Stimulated activated CD4-positive, alpha-beta T cell treated with anti-CD3 and anti-CD28 coated beads, Interleukin-12 subunit alpha, Interleukin-12 subunit beta, amount 100 ng/mL, for 24 hours (primary cell): ENCODE data around the gene TSPAN9.

Experiments used
- DNase-seq, 2 experiments: peaks; one replicate each; pipeline ENCODE4 v3.0.0-alpha.2; 2020; ENCODE audit warnings: low read depth in 2 of 2

Gene TSPAN9

GRCh38 chr12:3101309-3102024 lies 24.3 kb downstream of the TSPAN9 start:
- DNase-seq, result no peak

GRCh38 chr12:3102771-3103410 lies 25.7 kb downstream of the TSPAN9 start:
- DNase-seq, result no peak

GRCh38 chr12:3103806-3104205 lies 26.6 kb downstream of the TSPAN9 start:
- DNase-seq, result no peak

DNA sequence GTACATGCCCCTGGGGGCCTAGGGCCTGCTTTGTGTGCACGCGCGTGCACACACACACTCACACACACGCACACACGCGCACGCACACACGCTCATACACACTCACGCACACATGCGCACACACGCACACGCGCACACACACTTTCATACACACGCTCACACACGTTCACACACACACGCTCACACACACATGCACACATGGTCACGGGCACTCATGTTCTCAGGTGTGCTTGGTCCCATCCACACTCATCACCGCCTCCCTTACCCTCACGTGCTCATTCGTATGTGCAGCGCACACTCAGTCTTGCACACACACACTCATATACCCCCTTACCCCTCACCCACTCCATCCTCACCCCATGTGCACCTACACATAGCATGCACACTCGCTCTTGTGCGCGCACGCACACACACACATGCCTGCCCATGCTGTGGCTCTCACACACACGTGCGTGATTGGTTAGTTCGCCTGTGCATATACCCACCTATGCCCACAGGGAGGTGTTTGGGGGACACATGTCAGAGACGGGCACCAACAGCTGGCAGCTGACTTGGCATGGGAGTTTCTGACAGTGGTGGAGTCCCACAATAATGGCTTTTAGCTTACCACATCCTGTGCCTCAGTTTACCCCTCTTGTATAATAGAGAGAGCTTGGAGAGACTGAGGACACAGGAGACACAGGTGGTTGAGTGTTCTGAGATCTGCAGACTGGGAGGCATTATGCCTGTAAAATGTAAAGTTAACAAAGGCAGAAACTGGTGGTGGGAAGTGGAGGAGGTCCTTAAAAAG lies 28.7 kb downstream of the TSPAN9 start:
- DNase-seq, result no peak

GRCh38 chr12:3106579-3106978 lies 29.4 kb downstream of the TSPAN9 start:
- no peak for DNase-seq

DNA sequence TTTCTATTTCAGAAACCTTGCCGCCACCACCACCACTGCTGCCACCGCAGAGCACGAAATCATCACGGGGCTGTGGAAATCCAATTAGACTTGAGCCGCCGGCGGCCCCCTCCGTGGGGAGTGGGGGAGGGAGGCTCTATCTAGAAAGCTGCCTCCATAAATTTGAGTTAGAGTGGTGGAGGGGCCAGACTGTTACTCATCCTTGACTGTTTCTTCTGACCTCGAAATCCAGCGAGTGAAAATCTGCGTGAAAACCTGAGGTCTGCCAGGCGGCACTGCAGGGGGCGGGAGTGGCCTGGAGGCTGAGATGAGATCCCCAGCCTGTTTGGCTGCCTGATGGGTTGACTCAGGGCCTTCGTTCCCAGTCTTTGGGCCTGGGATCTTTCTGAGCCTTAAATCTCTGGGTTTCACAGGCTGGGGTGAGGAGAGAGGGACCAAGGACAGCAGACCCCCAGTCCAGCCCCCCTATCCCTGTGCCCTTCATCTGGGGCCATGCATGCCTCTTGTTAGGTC lies 29.9 kb downstream of the TSPAN9 start:
- no peak for DNase-seq

- DNase-seq, result no peak
Observed at GRCh38 chr12:3107954-3108353, 30.8 kb downstream of the TSPAN9 start.

GRCh38 chr12:3110578-3110977 lies 33.4 kb downstream of the TSPAN9 start:
- no peak for DNase-seq

DNA sequence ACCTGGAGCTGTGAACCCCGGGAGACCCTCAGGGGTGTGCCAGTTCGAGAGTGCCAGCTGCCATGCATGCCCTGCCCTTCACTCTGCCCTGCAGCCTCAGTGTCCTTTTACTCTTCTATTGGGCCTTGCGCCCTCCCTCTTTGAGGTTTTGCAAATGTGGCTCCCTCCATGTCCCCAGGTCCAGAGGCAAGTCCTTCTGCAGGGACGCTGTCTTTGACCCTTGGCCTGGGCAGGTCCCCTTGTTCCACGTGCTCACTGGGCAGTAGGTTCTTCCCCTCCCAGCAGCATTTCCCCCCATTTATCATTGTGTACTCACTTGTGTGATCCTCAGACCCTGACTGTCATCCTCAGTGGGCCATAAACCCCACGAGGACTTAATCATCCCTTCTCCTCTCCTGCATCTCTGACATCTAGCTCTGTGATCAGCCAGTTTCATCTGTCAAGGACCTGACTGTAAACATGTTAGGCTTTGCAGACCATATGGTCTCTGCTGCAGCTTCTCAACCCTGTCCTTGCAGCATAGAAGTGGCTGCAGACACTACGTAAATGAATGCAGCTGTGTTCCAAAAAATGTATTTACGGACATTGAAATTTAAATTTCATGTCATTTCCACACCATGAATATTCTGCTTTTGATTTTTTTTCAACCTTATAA lies 36.6 kb downstream of the TSPAN9 start:
- DNase-seq, result no peak

DNA sequence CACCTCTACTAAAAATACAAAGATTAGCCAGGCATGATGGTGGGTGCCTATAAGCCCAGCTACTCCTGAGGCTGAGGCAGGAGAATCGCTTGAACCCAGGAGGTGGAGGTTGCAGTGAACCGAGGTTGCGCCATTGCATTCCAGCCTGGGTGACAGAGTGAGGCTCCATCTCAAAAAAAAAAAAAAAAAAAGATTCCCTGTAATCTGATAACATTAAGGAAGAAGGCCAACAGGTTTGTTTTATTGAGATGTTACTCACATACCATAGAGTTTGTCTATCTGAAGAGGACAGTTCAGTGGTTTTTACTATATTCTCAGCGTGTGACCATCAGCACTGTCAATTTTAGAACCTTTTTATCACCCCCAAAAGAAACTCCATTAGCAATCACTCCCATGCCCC lies 37.5 kb downstream of the TSPAN9 start:
- no peak for DNase-seq

DNA sequence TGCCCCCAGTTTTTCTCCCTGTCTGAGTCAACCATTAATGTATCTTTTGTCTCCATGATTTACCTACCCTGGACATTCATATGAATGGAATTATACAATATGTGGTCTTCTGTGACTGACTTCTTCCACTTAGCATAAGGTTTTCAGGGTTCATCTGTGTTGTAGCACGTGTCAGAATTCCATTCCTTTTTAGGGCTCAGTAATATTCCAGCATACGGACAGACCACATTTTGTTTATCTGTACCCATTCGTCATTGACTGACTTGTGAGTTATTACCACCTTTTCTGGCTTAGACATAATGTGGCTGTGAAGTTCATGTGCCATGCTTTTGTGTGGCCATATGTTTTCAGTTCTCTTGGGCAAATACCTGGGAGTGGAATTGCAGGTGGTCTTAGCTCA lies 37.9 kb downstream of the TSPAN9 start:
- no peak for DNase-seq

DNA sequence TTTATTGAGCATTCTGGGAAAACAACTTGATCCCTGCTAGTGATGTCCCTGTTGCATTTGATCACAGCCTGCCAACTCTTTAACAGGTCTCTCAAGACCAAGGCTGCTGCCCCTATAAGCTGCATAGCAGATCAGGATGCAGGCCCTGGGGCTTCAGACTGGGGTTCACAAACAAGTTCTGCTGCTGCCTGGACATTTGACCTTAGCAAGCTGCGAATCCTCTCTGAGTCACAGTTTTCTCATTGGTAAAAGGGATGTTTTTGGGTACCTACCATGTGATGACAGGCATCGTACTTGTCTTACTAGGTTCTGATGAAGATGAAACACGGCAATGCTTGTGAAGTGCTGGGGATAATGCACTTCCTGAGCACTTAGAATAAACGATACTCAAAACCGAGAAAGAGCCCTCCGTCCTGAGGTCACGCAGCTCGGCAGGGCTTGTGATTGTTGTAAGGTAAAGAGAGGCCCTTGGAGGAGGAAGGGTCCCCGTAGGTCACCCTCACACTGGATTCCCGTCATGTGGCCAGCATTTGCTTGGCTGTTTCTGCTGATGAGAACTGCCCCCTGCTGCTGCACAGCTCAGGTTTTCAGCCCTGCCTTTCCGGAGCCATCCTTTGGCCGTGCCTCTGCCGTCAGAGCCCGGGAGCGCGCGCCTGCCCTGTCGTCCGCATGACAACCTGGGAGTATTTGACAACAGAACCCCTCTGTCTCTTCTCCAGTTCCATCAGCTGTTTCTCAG lies 39.1 kb downstream of the TSPAN9 start:
- no peak for DNase-seq

DNA sequence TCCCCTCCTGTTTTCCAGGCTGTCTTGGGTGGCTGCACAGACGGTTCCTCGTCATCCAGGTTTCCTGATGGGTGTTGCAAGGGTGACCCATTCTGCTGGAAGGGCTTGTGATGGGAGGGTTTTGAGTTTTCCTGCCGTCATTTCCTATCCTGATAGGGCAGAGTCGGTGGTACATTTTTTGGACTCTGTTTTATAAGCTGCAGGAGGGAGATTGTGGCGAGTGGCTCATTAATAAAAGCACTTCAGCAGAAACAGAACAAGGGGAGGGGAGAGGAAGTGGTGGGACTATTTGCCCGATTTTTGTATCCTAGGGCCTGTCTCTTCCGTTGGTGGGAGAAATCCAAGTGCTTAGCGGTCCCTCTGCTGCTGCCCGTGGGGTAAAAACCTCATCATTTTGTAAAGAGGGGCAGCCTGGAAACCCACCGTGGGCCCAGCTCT lies 40.0 kb downstream of the TSPAN9 start:
- DNase-seq, result no peak

DNA sequence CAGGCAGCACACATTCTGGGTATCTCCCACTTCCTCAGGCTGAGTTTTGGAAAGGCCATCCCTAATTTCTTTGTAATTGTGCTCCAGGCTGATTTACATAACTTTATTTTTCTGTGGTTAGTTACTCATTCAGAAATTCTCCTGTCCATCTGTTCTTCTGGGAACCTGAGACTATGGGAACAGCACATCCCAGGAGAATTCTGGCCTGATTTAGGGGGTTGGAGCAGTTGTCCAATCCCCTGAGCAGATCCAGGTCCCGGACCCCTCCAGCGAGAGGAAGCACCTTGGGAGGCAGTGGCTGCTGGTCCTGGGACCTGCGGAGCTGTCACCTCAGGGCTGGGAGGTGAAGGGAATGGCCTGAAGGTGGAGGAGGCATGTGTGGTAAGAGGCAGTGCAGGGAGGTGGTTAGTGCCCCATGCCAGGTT lies 40.4 kb downstream of the TSPAN9 start:
- no peak for DNase-seq

DNA sequence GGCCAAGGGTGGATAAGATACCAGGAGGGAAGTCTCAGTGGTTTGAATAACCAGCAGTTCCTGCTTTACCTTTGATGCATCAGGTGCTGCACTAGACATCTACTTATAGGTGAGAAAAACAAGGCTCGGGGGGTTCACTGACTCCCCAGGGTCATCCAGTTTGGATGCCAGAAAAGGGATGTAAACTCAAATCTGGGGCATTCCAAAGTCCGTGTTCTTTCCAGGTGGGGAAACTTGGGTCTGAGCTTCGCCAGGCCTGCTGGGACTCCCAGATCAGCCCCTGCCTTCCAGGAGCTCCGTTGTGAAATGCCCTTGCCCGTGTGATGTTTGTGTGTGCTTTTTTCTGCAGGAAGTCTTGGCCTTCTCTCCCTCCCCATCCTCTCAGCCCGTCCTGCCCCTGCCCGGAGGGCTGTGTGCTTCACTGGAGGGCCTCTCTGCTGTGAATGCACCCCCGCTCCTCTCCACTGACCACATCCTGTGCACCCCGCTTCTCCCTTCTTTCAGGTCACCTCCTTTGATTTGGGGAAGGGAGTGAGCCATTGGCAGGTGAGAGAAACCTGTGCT lies 42.1 kb downstream of the TSPAN9 start:
- DNase-seq, result no peak

DNA sequence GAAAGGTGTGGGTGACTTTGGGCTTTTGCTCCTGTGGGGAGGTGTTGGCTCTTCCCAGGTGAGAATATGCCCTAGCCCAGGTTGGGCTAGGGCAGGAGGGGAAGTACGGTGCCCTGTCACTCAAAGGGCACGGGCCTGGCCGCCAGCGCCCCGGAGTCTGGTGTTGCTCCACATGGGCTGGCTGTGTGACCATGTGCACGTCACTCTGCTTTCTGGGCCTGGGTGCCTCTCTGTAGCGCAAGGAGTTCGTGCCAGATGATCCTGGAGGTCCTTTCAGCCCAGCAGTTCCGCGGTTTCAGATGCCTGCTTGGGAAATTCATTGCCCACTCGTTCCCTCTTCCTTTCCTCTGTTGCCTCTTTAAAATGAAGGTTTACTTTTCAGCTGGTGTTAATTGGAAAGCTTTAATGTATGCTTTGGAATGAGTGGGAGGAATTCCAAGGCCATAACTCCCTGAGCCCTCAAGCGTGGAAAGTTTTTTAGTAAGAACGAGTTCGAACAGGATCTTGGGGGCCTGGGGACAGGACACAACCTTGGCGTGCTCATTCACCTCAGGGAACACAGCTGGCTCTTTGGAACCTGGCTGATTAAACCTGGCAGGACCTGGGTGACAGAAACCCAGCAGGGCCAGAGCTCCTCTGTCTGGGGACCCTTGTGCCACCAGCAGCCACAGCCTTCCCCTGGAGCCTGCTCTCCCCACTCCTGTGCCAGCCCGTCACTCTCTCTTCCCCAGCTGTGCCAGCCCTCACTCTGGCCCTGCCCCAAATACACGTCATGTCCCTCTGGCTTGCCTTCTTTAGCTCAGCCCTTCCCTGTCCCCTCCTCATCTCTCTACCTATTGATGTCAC lies 42.8 kb downstream of the TSPAN9 start:
- DNase-seq, result no peak

DNA sequence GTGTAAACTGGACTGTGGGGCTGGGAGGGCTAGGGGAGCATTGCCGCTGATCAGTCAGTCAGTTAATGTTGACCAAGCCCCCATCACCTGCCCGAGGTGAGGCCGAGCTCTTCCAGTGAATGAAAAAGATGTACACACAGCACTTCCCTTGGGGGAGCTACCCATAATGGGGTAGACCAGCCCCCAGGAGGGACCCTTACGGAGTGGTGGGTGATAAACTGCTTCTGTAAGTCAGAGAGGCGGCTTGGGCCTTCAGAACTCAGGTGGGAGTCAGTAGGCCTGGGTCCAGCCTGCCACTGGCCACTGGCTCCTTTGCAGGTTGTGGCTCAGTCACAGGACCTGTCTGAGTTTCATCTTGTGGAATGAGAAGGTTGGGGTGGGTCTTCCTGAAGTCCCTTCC lies 43.5 kb downstream of the TSPAN9 start:
- no peak for DNase-seq

DNA sequence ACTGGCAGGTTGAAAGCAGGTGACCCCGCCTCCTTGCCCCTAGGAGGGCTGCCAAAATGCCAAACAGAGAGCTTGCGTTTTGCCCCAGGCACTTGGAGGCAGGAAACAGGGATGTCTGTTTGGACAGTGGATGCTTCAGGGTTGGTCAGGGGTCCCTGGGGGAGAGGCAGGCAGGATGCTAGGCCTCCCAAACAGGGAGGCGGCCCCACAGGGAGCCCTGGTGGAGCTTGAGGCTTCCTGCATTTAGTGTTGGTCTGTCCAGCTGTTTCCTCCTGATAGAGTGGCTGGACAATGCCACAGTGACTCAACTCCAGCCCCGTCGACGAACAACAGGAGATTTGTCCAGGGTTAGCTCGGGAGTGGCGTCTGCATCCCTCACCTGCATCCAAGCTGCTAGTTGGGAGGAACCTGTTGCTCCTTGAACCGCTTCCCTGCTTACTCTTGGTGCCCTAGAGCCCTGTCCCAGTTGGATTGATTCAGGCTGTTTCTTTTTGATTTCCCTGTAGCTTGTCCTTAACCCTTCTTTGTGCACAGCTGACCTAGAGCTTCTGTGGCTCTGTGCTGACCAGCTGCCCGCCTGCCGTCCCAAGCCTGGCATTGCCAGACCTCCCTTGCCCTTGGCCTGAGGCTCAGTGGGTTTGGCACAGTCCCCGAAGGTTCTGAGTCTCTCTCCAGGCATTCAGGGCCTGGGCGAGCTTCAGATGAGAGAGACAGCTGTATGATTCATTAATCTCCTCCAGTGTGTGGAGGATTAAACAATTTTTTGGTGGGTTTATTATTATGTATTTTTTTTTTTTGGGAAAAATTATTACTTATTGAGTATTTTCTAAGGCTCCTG lies 45.9 kb downstream of the TSPAN9 start:
- DNase-seq, result no peak

DNA sequence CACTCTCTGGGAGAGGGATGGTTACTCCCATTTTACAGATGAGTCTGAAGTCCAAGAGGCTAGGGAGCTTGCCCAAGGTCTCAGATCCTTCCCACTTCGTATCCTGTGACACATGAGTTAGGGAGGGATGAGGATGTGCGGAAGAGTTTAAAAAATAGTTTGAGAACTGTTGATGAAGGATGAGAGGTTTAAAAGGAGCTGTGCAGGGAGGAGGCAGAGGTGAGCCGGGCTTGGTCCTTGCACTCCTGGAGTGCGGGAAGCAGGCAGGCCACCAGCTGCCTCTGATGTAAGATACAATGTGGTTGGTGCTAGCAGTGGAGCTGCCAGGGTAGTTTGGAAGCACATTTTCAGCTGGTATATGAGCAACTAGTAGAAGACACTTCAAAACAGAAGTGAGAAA lies 46.5 kb downstream of the TSPAN9 start:
- DNase-seq, result no peak
